ENCODE measurements around the gene CCDC138. TPM values are rescaled to one million over a fixed set of nuclear protein-coding genes. Genes with fewer than 3 reads are reported as not detected.

CCDC138 gene
- total RNA-seq, 1 experiment from 2014 or later, result 10.1 TPM

DNA sequence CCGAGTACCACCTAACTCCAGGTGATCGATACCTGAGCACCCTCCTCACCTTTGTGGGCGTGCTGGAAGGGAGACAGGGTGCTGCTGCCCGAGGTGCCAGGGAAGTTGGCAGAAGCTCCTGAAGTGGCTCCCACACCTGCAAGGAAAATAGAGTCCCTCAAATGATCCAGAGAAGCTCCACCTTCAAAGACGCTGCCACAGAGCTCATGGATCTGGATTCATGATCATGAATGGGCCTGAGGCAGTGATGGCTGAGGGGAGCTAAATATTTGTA, 126.0 kb downstream of the CCDC138 start:
- TF ChIP-seq TCF7L2 (IDR thresholded peaks at IDR 0.05; ENCODE audit: low read depth, low read length) (no peak), CTCF (IDR thresholded peaks at IDR 0.05) (no peak), SIN3A (IDR thresholded peaks at IDR 0.05; ENCODE audit: borderline replicate concordance, insufficient read depth, low read depth, low read length) (no peak), POLR2AphosphoS5 (IDR thresholded peaks at IDR 0.05; ENCODE audit: low read depth, low read length) (no peak), REST (IDR thresholded peaks at IDR 0.05; ENCODE audit: insufficient read depth in 1 of 2, low read depth in 2 of 2, low read length in 1 of 2) (no peak)
- intact Hi-C loops (cut with micrococcal nuclease; ENCODE audit: unreplicated experiment) (no loop called here), in situ Hi-C loops (cut with HindIII; ENCODE audit: low pct_unique_long_range_greater_than_20kb, low sequenced_read_pairs) (no loop called here)
- POLR2A ChIA-PET, result no interaction called here
- H3K9me3 ChIP-seq (ENCODE audit: control insufficient read depth, insufficient read depth, low read depth, low read length), result no peaks in the 10 kb centered on the region
- no peak overlapping the region for H3K27ac ChIP-seq (ENCODE audit: low read length)
- DNase-seq (ENCODE audit: low read depth, low spot score) (no peak), ATAC-seq (no peak)
- H3K4me1 ChIP-seq (ENCODE audit: control insufficient read depth, insufficient read depth, low read length), result no peaks in the 10 kb centered on the region
- no peaks in the 10 kb centered on the region for H3K36me3 ChIP-seq (ENCODE audit: control insufficient read depth, insufficient read depth, low read length)
- no peaks in the 10 kb centered on the region for H3K27me3 ChIP-seq (ENCODE audit: control insufficient read depth, insufficient read depth, low read length)
- no peak overlapping the region for H3K4me3 ChIP-seq (ENCODE audit: low read depth in 2 of 2, low read length in 2 of 2)
- CTCF ChIA-PET, result no interaction called here
- no TSS peak for BruUV-seq (replicated peaks)

DNA sequence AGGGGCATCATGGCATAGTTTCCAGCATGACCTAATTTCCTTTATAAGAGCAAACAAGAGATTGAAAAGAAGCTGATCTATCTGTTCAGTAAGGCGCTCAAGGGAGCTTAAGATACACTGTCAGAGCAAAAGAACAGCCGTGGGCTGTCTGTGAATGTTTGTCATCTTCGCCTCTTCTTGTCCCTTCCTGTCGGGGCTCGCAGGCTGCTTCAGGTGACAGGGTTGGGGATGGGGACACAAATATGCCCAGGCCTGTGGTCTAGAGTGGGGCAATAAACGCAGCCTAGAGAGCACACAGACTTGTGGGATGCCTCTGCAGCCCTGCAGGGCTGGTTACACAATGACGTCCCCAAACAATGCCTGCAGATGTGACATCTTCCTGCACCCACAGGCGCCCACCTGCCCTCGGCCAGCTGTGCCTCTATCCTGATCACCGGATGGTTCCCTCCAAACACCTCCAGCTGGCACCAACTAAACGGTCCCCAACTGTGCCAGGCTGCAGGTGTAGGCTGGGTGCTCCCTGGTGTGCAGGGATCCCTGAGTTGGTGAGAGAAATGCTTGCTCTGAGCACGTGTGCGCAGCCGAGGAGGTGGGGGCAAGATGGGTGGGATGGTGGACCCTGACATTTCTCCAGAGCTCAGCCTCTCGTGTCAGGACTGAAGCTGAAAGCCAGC, 129.7 kb downstream of the CCDC138 start:
- in situ Hi-C loops (cut with HindIII; ENCODE audit: low pct_unique_long_range_greater_than_20kb, low sequenced_read_pairs), result no loop called here
- ATAC-seq, result no peak; the same call in 1 of the 2 replicates
- H3K4me1 ChIP-seq (ENCODE audit: control insufficient read depth, insufficient read depth, low read length), result no peaks in the 10 kb centered on the region
- DNase-seq (ENCODE audit: low read depth, low spot score), result no peak
- intact Hi-C loops (cut with micrococcal nuclease; ENCODE audit: unreplicated experiment), result no loop called here
- no peak overlapping the region for H3K4me3 ChIP-seq (ENCODE audit: low read depth in 2 of 2, low read length in 2 of 2)
- TF ChIP-seq TCF7L2 (IDR thresholded peaks at IDR 0.05; ENCODE audit: low read depth, low read length) (no peak), SIN3A (IDR thresholded peaks at IDR 0.05; ENCODE audit: borderline replicate concordance, insufficient read depth, low read depth, low read length) (no peak), POLR2AphosphoS5 (IDR thresholded peaks at IDR 0.05; ENCODE audit: low read depth, low read length) (no peak), REST (IDR thresholded peaks at IDR 0.05; ENCODE audit: insufficient read depth in 1 of 2, low read depth in 2 of 2, low read length in 1 of 2) (no peak), CTCF (IDR thresholded peaks at IDR 0.05) (no peak)
- H3K27ac ChIP-seq (ENCODE audit: low read length), result no peak overlapping the region
- CTCF ChIA-PET, result no interaction called here
- no TSS peak for BruUV-seq (replicated peaks)
- H3K27me3 ChIP-seq (ENCODE audit: control insufficient read depth, insufficient read depth, low read length), result no peaks in the 10 kb centered on the region
- H3K9me3 ChIP-seq (ENCODE audit: control insufficient read depth, insufficient read depth, low read depth, low read length), result no peaks in the 10 kb centered on the region
- POLR2A ChIA-PET, result no interaction called here
- no peaks in the 10 kb centered on the region for H3K36me3 ChIP-seq (ENCODE audit: control insufficient read depth, insufficient read depth, low read length)
